ENCODE results near the gene GPR37L1. TPM values are rescaled to one million over a fixed set of nuclear protein-coding genes. Genes with fewer than 3 reads are reported as not detected.
"Not testable (repeated sequence)": the region's sequence is repeated elsewhere in the genome, so short reads cannot be mapped to it uniquely, and the experiment has no call there.

The GPR37L1 gene
- total and polyA plus RNA-seq, 4 donors: 0.06 TPM; not detected in 3

- Histone ChIP-seq H3K4me3 (ENCODE audit: low read length in 2 of 2) (no peak overlapping the region), H3K27ac (ENCODE audit: low read depth in 1 of 2, low read length in 2 of 2) (peak overlapping the region in 1 of 2 donors; percentile 36), H3K36me3 (ENCODE audit: control insufficient read depth in 1 of 2, insufficient read depth in 2 of 2, low read length in 1 of 2) (peaks cover 0 to 5% of the 10 kb centered on the region in 2 donors), H3K9me3 (ENCODE audit: control insufficient read depth, low read length) (no peaks in the 10 kb centered on the region), H3K4me1 (ENCODE audit: control insufficient read depth in 1 of 2, insufficient read depth in 2 of 2, low read length in 2 of 2) (no peaks in the 10 kb centered on the region), H3K27me3 (ENCODE audit: control insufficient read depth in 1 of 2, insufficient read depth in 2 of 2, low read length in 1 of 2) (no peaks in the 10 kb centered on the region)
- intact Hi-C loops (cut with DNase I): loop anchor here (5.0 to 10.0 kb wide), 3 partner anchors 127 to 250 kb away; partner anchors contain the start of gene SHISA4 (in 1 of the 2)
- DNase-seq: no peak
- 77% methylated on average over 13 of the region's 13 CpGs for WGBS, 2 donors
- ATAC-seq (ENCODE audit: low FRiP score): no peak
These were observed 12.0 kb downstream of the GPR37L1 start for GRCh38 chr1:202134645-202135172.

GRCh38 chr1:202135221-202135721, 12.6 kb downstream of the GPR37L1 start:
- Histone ChIP-seq H3K4me1 (ENCODE audit: control insufficient read depth in 1 of 2, insufficient read depth in 2 of 2, low read length in 2 of 2) (no peaks in the 10 kb centered on the region), H3K9me3 (ENCODE audit: control insufficient read depth, low read length) (no peaks in the 10 kb centered on the region), H3K27ac (ENCODE audit: low read depth in 1 of 2, low read length in 2 of 2) (peak overlapping the region in 1 of 2 donors; percentile 36), H3K27me3 (ENCODE audit: control insufficient read depth in 1 of 2, insufficient read depth in 2 of 2, low read length in 1 of 2) (no peaks in the 10 kb centered on the region), H3K4me3 (ENCODE audit: low read length in 2 of 2) (no peak overlapping the region), H3K36me3 (ENCODE audit: control insufficient read depth in 1 of 2, insufficient read depth in 2 of 2, low read length in 1 of 2) (peaks cover 0 to 5% of the 10 kb centered on the region in 2 donors)
- ATAC-seq (ENCODE audit: low FRiP score): peak; percentile 84
- 28 to 29% methylated on average over 15 of the region's 15 CpGs for WGBS, 2 donors
- intact Hi-C loops (cut with DNase I): loop anchor here (5.0 to 10.0 kb wide), 3 partner anchors 128 to 250 kb away; partner anchors contain the start of gene SHISA4 (in 1 of the 2)
- DNase-seq: no peak

GRCh38 chr1:202140833-202141232, 18.1 kb downstream of the GPR37L1 start:
- Histone ChIP-seq H3K9me3 (ENCODE audit: control insufficient read depth, low read length) (no peaks in the 10 kb centered on the region), H3K36me3 (ENCODE audit: control insufficient read depth in 1 of 2, insufficient read depth in 2 of 2, low read length in 1 of 2) (no peaks in the 10 kb centered on the region), H3K27me3 (ENCODE audit: control insufficient read depth in 1 of 2, insufficient read depth in 2 of 2, low read length in 1 of 2) (no peaks in the 10 kb centered on the region), H3K4me3 (ENCODE audit: low read length in 2 of 2) (no peak overlapping the region), H3K4me1 (ENCODE audit: control insufficient read depth in 1 of 2, insufficient read depth in 2 of 2, low read length in 2 of 2) (no peaks in the 10 kb centered on the region), H3K27ac (ENCODE audit: low read depth in 1 of 2, low read length in 2 of 2) (no peak overlapping the region)
- intact Hi-C loops (cut with DNase I): no loop called here
- WGBS, 2 donors: 48 to 49% methylated on average over 4 of the region's 4 CpGs
- DNase-seq (no peak), ATAC-seq (ENCODE audit: low FRiP score) (no peak)

GRCh38 chr1:202141468-202141867, 18.8 kb downstream of the GPR37L1 start:
- DNase-seq; H3K27ac ChIP-seq (ENCODE audit: low read depth in 1 of 2, low read length in 2 of 2); H3K27me3 ChIP-seq (ENCODE audit: control insufficient read depth in 1 of 2, insufficient read depth in 2 of 2, low read length in 1 of 2); ATAC-seq (ENCODE audit: low FRiP score); H3K4me3 ChIP-seq (ENCODE audit: low read length in 2 of 2); H3K9me3 ChIP-seq (ENCODE audit: control insufficient read depth, low read length); intact Hi-C loops (cut with DNase I); H3K36me3 ChIP-seq (ENCODE audit: control insufficient read depth in 1 of 2, insufficient read depth in 2 of 2, low read length in 1 of 2); H3K4me1 ChIP-seq (ENCODE audit: control insufficient read depth in 1 of 2, insufficient read depth in 2 of 2, low read length in 2 of 2): not testable (repeated sequence)
- WGBS, 2 donors: 81 to 82% methylated on average over 3 of the region's 3 CpGs

DNA sequence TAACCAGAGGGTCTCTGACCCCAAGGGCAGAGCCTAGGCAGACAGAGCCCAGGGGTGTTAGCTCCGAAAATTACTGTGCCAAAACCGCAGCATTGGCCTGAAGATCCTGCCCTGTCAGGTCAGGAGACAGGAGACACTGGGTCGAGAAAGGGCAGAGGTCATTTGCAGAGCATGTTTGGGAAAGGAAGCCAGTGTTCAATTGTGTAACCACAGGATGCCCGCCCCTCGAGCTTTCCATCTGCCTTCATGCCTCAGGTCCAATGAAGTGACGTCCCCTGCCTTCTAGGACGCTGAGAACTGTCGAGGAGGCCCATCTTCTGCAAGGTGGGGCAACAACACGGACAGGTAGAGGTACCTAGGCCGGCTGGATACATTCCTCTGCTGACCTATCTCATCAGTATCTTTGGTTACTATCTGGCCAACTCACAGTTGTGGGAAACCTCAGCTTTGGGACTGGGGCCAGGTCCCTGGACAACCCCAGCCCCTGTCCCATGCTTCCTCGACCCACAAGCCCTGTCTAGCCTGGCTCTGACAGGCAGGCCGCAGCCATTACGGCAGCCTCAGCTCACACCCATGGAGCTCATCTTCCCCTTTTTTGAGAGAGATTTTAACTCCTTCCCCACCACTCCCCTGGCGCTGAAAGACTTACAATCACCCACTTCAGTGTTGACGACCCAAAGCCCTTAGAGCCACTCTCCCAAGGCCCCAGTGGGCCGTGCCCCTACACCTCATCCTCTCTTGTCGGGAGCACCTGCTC, 20.5 kb downstream of the GPR37L1 start:
- no peaks in the 10 kb centered on the region for H3K9me3 ChIP-seq (ENCODE audit: control insufficient read depth, low read length)
- peak overlapping the region; percentile 93 to 100 for H3K4me3 ChIP-seq (ENCODE audit: low read length in 2 of 2)
- no peaks in the 10 kb centered on the region for H3K27me3 ChIP-seq (ENCODE audit: control insufficient read depth in 1 of 2, insufficient read depth in 2 of 2, low read length in 1 of 2)
- ATAC-seq (ENCODE audit: low FRiP score): peak; percentile 61
- DNase-seq: peak; percentile 73 to 75
- intact Hi-C loops (cut with DNase I): no loop called here
- H3K36me3 ChIP-seq (ENCODE audit: control insufficient read depth in 1 of 2, insufficient read depth in 2 of 2, low read length in 1 of 2): no peaks in the 10 kb centered on the region
- peak overlapping the region; percentile 38 to 83 for H3K27ac ChIP-seq (ENCODE audit: low read depth in 1 of 2, low read length in 2 of 2)
- 10% methylated on average over 17 of the region's 17 CpGs for WGBS, 2 donors
- no peaks in the 10 kb centered on the region for H3K4me1 ChIP-seq (ENCODE audit: control insufficient read depth in 1 of 2, insufficient read depth in 2 of 2, low read length in 2 of 2)

GRCh38 chr1:202143768-202144401, 21.2 kb downstream of the GPR37L1 start:
- WGBS, 2 donors: 0 to 1% methylated on average over 40 to 58 of the region's 58 CpGs
- Histone ChIP-seq H3K9me3 (ENCODE audit: control insufficient read depth, low read length) (no peaks in the 10 kb centered on the region), H3K4me1 (ENCODE audit: control insufficient read depth in 1 of 2, insufficient read depth in 2 of 2, low read length in 2 of 2) (no peaks in the 10 kb centered on the region), H3K4me3 (ENCODE audit: low read length in 2 of 2) (peak overlapping the region; percentile 93 to 100), H3K36me3 (ENCODE audit: control insufficient read depth in 1 of 2, insufficient read depth in 2 of 2, low read length in 1 of 2) (no peaks in the 10 kb centered on the region), H3K27me3 (ENCODE audit: control insufficient read depth in 1 of 2, insufficient read depth in 2 of 2, low read length in 1 of 2) (no peaks in the 10 kb centered on the region), H3K27ac (ENCODE audit: low read depth in 1 of 2, low read length in 2 of 2) (peak overlapping the region; percentile 38 to 83)
- ATAC-seq (ENCODE audit: low FRiP score): peak; percentile 72
- intact Hi-C loops (cut with DNase I): no loop called here
- DNase-seq: peak; percentile 75 to 79

DNA sequence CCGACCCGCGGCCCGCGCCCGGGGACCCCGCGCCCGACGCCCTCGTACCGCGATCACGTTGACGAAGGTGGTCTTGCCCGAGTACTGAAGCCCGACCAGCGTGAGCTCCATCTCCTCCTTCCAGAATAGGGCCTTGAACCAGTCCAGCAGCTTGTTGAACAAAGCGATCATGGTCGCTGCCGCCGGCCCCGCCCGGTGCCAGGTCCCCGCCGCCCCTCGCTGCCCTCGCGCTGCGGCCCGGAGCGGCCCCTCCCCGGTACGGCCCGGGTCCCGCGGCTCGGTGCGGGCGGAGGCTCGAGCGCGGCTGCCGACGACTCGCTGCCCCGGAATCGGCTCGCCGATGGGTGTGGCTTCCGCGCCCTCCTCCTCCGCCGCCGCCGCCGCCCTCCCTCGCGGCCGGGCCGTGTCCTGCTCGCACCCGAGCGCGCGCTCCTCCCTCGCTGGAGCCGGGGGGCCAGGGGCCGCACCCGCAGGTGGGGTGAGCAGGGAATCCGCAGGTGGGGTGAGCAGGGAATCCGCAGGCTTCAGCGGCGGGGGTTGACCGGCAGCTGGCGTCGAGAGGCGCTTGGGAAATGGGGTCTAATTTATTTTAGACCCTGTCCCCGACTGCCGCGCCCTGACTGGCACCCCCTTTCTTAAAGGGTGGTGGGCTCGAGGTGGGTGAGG, 21.8 kb downstream of the GPR37L1 start, which contains the start of gene ARL8A:
Gene ARL8A (minus strand): TSS at position 336 of the 666 bp plus-strand sequence. CDS start 165 bp downstream, at position 171.
- H3K4me1 ChIP-seq (ENCODE audit: control insufficient read depth in 1 of 2, insufficient read depth in 2 of 2, low read length in 2 of 2): no peaks in the 10 kb centered on the region
- H3K9me3 ChIP-seq (ENCODE audit: control insufficient read depth, low read length): no peaks in the 10 kb centered on the region
- H3K27me3 ChIP-seq (ENCODE audit: control insufficient read depth in 1 of 2, insufficient read depth in 2 of 2, low read length in 1 of 2): no peaks in the 10 kb centered on the region
- peak; percentile 84 to 92 for DNase-seq
- intact Hi-C loops (cut with DNase I): no loop called here
- 0% methylated on average over 28 to 82 of the region's 82 CpGs for WGBS, 2 donors
- ATAC-seq (ENCODE audit: low FRiP score): peak; percentile 84
- H3K27ac ChIP-seq (ENCODE audit: low read depth in 1 of 2, low read length in 2 of 2): peak within 1 kb of the TSS; percentile 38 to 84
- no peaks in the 10 kb centered on the region for H3K36me3 ChIP-seq (ENCODE audit: control insufficient read depth in 1 of 2, insufficient read depth in 2 of 2, low read length in 1 of 2)
- H3K4me3 ChIP-seq (ENCODE audit: low read length in 2 of 2): peak within 1 kb of the TSS; percentile 93 to 100

DNA sequence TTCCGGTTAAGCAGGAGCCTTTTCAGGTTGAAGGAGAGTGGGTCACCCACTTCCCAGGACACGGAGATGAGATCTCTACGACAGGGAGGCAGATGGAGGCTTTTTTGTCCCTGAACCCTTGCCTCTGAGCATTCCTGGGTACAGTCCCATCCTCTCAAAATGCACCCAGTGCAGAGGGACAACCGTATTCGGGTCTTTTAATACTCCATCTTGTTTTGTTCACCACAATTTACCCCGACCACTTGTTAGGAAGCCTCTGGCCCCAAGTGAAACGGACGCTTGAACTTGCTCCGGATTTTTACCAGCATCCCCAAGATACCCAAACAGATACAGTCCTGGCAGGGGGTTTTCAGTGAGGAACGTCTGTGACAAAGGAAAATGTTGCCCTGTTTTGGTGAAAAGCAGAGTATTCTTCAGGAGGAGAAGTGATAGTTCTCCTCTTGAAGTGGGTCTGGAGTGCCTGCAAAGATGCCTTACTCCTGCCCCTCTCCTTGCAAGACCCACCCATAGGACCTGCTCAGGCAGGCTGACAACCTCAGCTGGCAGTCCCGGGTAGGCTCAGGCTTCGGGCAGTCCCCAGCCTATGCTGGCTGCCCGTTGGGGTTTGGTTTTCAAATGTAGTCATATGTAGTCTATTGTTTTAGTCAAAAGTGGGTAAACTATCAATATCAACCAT, 22.5 kb downstream of the GPR37L1 start:
- H3K4me3 ChIP-seq (ENCODE audit: low read length in 2 of 2): peak overlapping the region; percentile 93 to 100
- peak overlapping the region in 1 of 2 donors; percentile 84 for H3K27ac ChIP-seq (ENCODE audit: low read depth in 1 of 2, low read length in 2 of 2)
- ATAC-seq (ENCODE audit: low FRiP score): no peak
- H3K36me3 ChIP-seq (ENCODE audit: control insufficient read depth in 1 of 2, insufficient read depth in 2 of 2, low read length in 1 of 2): no peaks in the 10 kb centered on the region
- H3K4me1 ChIP-seq (ENCODE audit: control insufficient read depth in 1 of 2, insufficient read depth in 2 of 2, low read length in 2 of 2): no peaks in the 10 kb centered on the region
- no peaks in the 10 kb centered on the region for H3K9me3 ChIP-seq (ENCODE audit: control insufficient read depth, low read length)
- WGBS, 2 donors: 1 to 2% methylated on average over 13 of the region's 13 CpGs
- no peak for DNase-seq
- intact Hi-C loops (cut with DNase I): no loop called here
- H3K27me3 ChIP-seq (ENCODE audit: control insufficient read depth in 1 of 2, insufficient read depth in 2 of 2, low read length in 1 of 2): no peaks in the 10 kb centered on the region
